HepG2 (cell line): ENCODE measurements around the gene BIRC2. TPM values are rescaled to one million over a fixed set of nuclear protein-coding genes. Genes with fewer than 3 reads are reported as not detected.
A peak's percentile ranks its signal among the peaks of the same experiment; 100 is the strongest.

ENCODE experiments used
- CBX2 ChIP-seq, 2 experiments: fragments of 200-600 bp in 1 of 2; sonication (generic); formaldehyde crosslinking in 1 of 2; IDR thresholded peaks; 2 replicates each; pipeline versions ENCODE4 v1.7.0 to v1.8.1; 2018 to 2022; ENCODE audit warnings: low read depth in 2 of 2, low read length in 1 of 2, mild to moderate bottlenecking in 1 of 2, missing genetic modification reagents in 1 of 2
- HIC2 ChIP-seq: sonication (generic); formaldehyde crosslinking; IDR thresholded peaks from 2 replicates; pipeline ENCODE4 v1.9.0; 2022; ENCODE audit warnings: low read depth, missing genetic modification reagents
- HIVEP1 ChIP-seq: sonication (generic); formaldehyde crosslinking; IDR thresholded peaks from 2 replicates; pipeline ENCODE4 v1.4.0; 2020; ENCODE audit warnings: mild to moderate bottlenecking, missing genetic modification reagents
- IKZF1 ChIP-seq: fragments of 450-650 bp; IDR thresholded peaks from 2 replicates; pipeline ENCODE4 v1.7.1; 2016
- IKZF4 ChIP-seq: sonication (generic); formaldehyde crosslinking; IDR thresholded peaks from 2 replicates; pipeline ENCODE4 v1.5.1; 2020; ENCODE audit warnings: borderline replicate concordance, mild to moderate bottlenecking, low read depth, missing genetic modification reagents; ENCODE audit errors: not compliant biosample characterization
- KMT2B ChIP-seq: IDR thresholded peaks from 2 replicates; pipeline ENCODE4 v1.6.1; 2016; ENCODE audit warnings: missing genetic modification reagents, missing compliant biosample characterization
- MAFF ChIP-seq: IDR thresholded peaks from 2 replicates; pipeline ENCODE4 v1.6.1; 2011; ENCODE audit warnings: low read depth, low read length, improper control_type of control experiment
- NBN ChIP-seq: fragments of 450-650 bp; conservative IDR thresholded peaks from 2 replicates; pipeline ENCODE4 v1.6.1; 2017
- NFKB2 ChIP-seq: sonication (generic); formaldehyde crosslinking; IDR thresholded peaks from 2 replicates; pipeline ENCODE4 v1.4.0; 2020; ENCODE audit warnings: missing genetic modification reagents, borderline replicate concordance
- NFRKB ChIP-seq: fragments of 450-650 bp; IDR thresholded peaks from 2 replicates; pipeline ENCODE4 v1.6.1; 2017
- RBM39 ChIP-seq: fragments of 200-400 bp; formaldehyde crosslinking; IDR thresholded peaks from one replicate; pipeline ENCODE4 v1.6.1; 2018; ENCODE audit warnings: antibody characterized with exemption, mild to moderate bottlenecking, low read depth, low read length; ENCODE audit not compliant: poor library complexity, severe bottlenecking
- RFX5 ChIP-seq: IDR thresholded peaks from 2 replicates; pipeline ENCODE4 v1.6.1; 2011; ENCODE audit warnings: low read depth, low read length, improper control_type of control experiment
- TFDP2 ChIP-seq: sonication (generic); formaldehyde crosslinking; IDR thresholded peaks from 2 replicates; pipeline ENCODE4 v1.4.0; 2020; ENCODE audit warnings: missing genetic modification reagents
- YEATS2 ChIP-seq: sonication (generic); formaldehyde crosslinking; IDR thresholded peaks from 2 replicates; pipeline ENCODE4 v1.4.0; 2020; ENCODE audit warnings: missing genetic modification reagents, borderline replicate concordance
- ZBED4 ChIP-seq: sonication (generic); formaldehyde crosslinking; IDR thresholded peaks from 2 replicates; pipeline ENCODE4 v1.4.0; 2020; ENCODE audit warnings: missing genetic modification reagents, borderline replicate concordance
- ZBTB3 ChIP-seq: sonication (generic); formaldehyde crosslinking; IDR thresholded peaks from 2 replicates; pipeline ENCODE4 v1.4.0; 2020; ENCODE audit warnings: low read depth, mild to moderate bottlenecking, moderate library complexity, missing genetic modification reagents, borderline replicate concordance
- ZC3H13 ChIP-seq: sonication (generic); formaldehyde crosslinking; IDR thresholded peaks from 2 replicates; pipeline ENCODE4 v1.8.1; 2023; ENCODE audit warnings: mild to moderate bottlenecking, missing genetic modification reagents, moderate library complexity
- ZNF101 ChIP-seq: sonication (generic); formaldehyde crosslinking; IDR thresholded peaks from 2 replicates; pipeline ENCODE4 v1.4.0; 2020; ENCODE audit warnings: mild to moderate bottlenecking, low read depth, missing genetic modification reagents, borderline replicate concordance
- ZNF207 ChIP-seq: fragments of 450-650 bp; IDR thresholded peaks from 2 replicates; pipeline ENCODE4 v1.6.1; 2016; ENCODE audit warnings: antibody characterized with exemption, borderline replicate concordance
- ZNF24 ChIP-seq: fragments of 450-650 bp; IDR thresholded peaks from 2 replicates; pipeline ENCODE4 v1.6.1; 2017; ENCODE audit warnings: antibody characterized with exemption, mild to moderate bottlenecking
- ZNF552 ChIP-seq: sonication (generic); formaldehyde crosslinking; IDR thresholded peaks from 2 replicates; pipeline ENCODE4 v1.9.0; 2022; ENCODE audit warnings: missing genetic modification reagents, mild to moderate bottlenecking, borderline replicate concordance
- ZNF598 ChIP-seq: sonication (generic); formaldehyde crosslinking; IDR thresholded peaks from 2 replicates; pipeline ENCODE4 v1.5.1; 2020; ENCODE audit warnings: mild to moderate bottlenecking, missing genetic modification reagents, borderline replicate concordance
- ZNF773 ChIP-seq: sonication (generic); formaldehyde crosslinking; IDR thresholded peaks from 2 replicates; pipeline ENCODE4 v1.4.0; 2020; ENCODE audit warnings: missing genetic modification reagents, borderline replicate concordance
- ZNF883 ChIP-seq: sonication (generic); formaldehyde crosslinking; IDR thresholded peaks from 2 replicates; pipeline ENCODE4 v1.5.1; 2020; ENCODE audit warnings: mild to moderate bottlenecking, missing genetic modification reagents; ENCODE audit errors: not compliant biosample characterization
- polyA plus RNA-seq, 8 experiments: library from polyadenylated mRNA; depleted of rRNA in 3 of 8; stranded (reverse) in 7 of 8; unstranded in 1 of 8; fragments of >200 nt; fragmentation: Illumina TruSeq in 4 of 8; extraction: Trizol in 4 of 8; gene quantifications; 2 replicates each; pipeline versions ENCODE4 v1.2.1 to v1.2.3, GENCODE V29; 2011 to 2016; ENCODE audit warnings: low read depth in 4 of 8, missing spikeins in 1 of 8, mixed read lengths in 1 of 8; ENCODE audit not compliant: insufficient read depth in 1 of 8
- total RNA-seq, 5 experiments: library from RNA; depleted of rRNA; stranded (reverse); fragments of >200 nt; fragmentation: Illumina TruSeq; extraction: Trizol; gene quantifications; 2 replicates each; pipeline ENCODE4 v1.2.3, GENCODE V29; 2016; ENCODE audit warnings: low read depth in 1 of 5

BIRC2 gene
- total and polyA plus RNA-seq, 2 of the 13 experiments (the other 11 are each of a cell fraction or from before 2014, with no cell fraction given), result 61.7 to 62.2 TPM

- TF ChIP-seq YEATS2 (CRISPR knock-in tag), result no peak
- TF ChIP-seq NFKB2 (CRISPR knock-in tag), result no peak
- TF ChIP-seq ZNF552 (CRISPR knock-in tag), result 0 out of 2 replicates have a peak, but pooled peaks have one; percentile 47
- TF ChIP-seq ZBED4, result no peak
- TF ChIP-seq ZNF883 (CRISPR knock-in tag), result peak; percentile 78
- no peak for TF ChIP-seq RFX5
- no peak for TF ChIP-seq ZNF773 (CRISPR knock-in tag)
- no peak for TF ChIP-seq ZNF24
- TF ChIP-seq NFRKB, result no peak
- no peak for TF ChIP-seq CBX2 (IDR thresholded peaks at IDR 0.05; ENCODE audit: low read depth, low read length)
- TF ChIP-seq CBX2 (CRISPR knock-in tag; IDR thresholded peaks at IDR 0.05; ENCODE audit: low read depth), result 0 out of 2 replicates have a peak, but pooled peaks have one; percentile 72
- no peak for TF ChIP-seq NBN
- peak; percentile 67 for TF ChIP-seq ZNF598 (CRISPR knock-in tag)
- 0 out of 2 replicates have a peak, but pooled peaks have one; percentile 39 for TF ChIP-seq ZBTB3
- no peak for TF ChIP-seq ZNF101 (CRISPR knock-in tag)
- peak; percentile 44 for TF ChIP-seq TFDP2
- no peak for TF ChIP-seq ZNF207
- 0 out of 2 replicates have a peak, but pooled peaks have one; percentile 66 for TF ChIP-seq KMT2B (CRISPR knock-in tag)
- no peak for TF ChIP-seq MAFF
- TF ChIP-seq RBM39, result no peak
- no peak for TF ChIP-seq ZC3H13 (CRISPR knock-in tag)
- no peak for TF ChIP-seq IKZF1
- TF ChIP-seq HIVEP1 (CRISPR knock-in tag), result no peak; the same call in 1 of the 2 replicates
- TF ChIP-seq IKZF4, result no peak
- TF ChIP-seq HIC2 (CRISPR knock-in tag), result peak; percentile 86
Observed at GRCh38 chr11:102317099-102317767, 29.8 kb upstream of the BIRC2 start, which contains the start of gene BIRC3 (continued).
